GM23248 (cell line): ENCODE measurements around the gene HEG1. TPM values are rescaled to one million over a fixed set of nuclear protein-coding genes. Genes with fewer than 3 reads are reported as not detected.

Experiments used
- DNase-seq: peaks from one replicate; pipeline ENCODE4 v3.0.0-alpha.2; 2015
- H2AFZ ChIP-seq: fragments of 200-600 bp; sonication (generic); 2 replicates; pipeline ENCODE4 v1.6.1; 2016; ENCODE audit warnings: antibody characterized with exemption
- H3F3A ChIP-seq: fragments of 200-600 bp; sonication (generic); 2 replicates; pipeline ENCODE4 v1.6.1; 2016; ENCODE audit warnings: mild to moderate bottlenecking, antibody characterized with exemption, mixed run types; ENCODE audit not compliant: insufficient read depth
- H3K27ac ChIP-seq: fragments of 200-600 bp; sonication (generic); 2 replicates; pipeline ENCODE4 v1.5.1; 2016; ENCODE audit warnings: mild to moderate bottlenecking
- H3K27me3 ChIP-seq: fragments of 200-600 bp; sonication (generic); replicated peaks from 2 replicates; pipeline ENCODE4 v1.6.1; 2016; ENCODE audit warnings: mild to moderate bottlenecking; ENCODE audit not compliant: insufficient read depth
- H3K36me3 ChIP-seq: fragments of 200-600 bp; sonication (generic); 2 replicates; pipeline ENCODE4 v1.6.1; 2016; ENCODE audit warnings: low read depth, mild to moderate bottlenecking
- H3K4me1 ChIP-seq: fragments of 200-600 bp; sonication (generic); 2 replicates; pipeline ENCODE4 v1.6.1; 2016; ENCODE audit warnings: mild to moderate bottlenecking; ENCODE audit not compliant: insufficient read depth
- H3K4me2 ChIP-seq: fragments of 200-600 bp; sonication (generic); one replicate; pipeline ENCODE4 v1.6.1; 2016; ENCODE audit warnings: mild to moderate bottlenecking; ENCODE audit not compliant: unreplicated experiment
- H3K4me3 ChIP-seq: fragments of 200-600 bp; sonication (generic); 2 replicates; pipeline ENCODE4 v1.5.1; 2016; ENCODE audit warnings: mild to moderate bottlenecking
- H3K79me2 ChIP-seq: fragments of 200-600 bp; sonication (generic); 2 replicates; pipeline ENCODE4 v1.6.1; 2016; ENCODE audit warnings: mild to moderate bottlenecking; ENCODE audit not compliant: insufficient read depth
- H3K9ac ChIP-seq: fragments of 200-600 bp; sonication (generic); 2 replicates; pipeline ENCODE4 v1.6.1; 2016; ENCODE audit warnings: mild to moderate bottlenecking
- H3K9me2 ChIP-seq: fragments of 200-600 bp; sonication (generic); 2 replicates; pipeline ENCODE4 v1.6.1; 2016; ENCODE audit warnings: mixed run types, mild to moderate bottlenecking, moderate library complexity; ENCODE audit not compliant: insufficient read depth
- H3K9me3 ChIP-seq: fragments of 200-600 bp; sonication (generic); one replicate; pipeline ENCODE4 v1.6.1; 2017; ENCODE audit warnings: low read depth
- H4K20me1 ChIP-seq: fragments of 200-600 bp; sonication (generic); 2 replicates; pipeline ENCODE4 v1.6.0; 2016; ENCODE audit not compliant: insufficient read depth
- EZH2 ChIP-seq: fragments of 200-600 bp; sonication (generic); IDR thresholded peaks from 2 replicates; pipeline ENCODE4 v1.6.1; 2018; ENCODE audit warnings: antibody characterized with exemption, mild to moderate bottlenecking; ENCODE audit not compliant: insufficient read depth, poor library complexity, severe bottlenecking
- EZH2phosphoT487 ChIP-seq: fragments of 200-600 bp; sonication (generic); IDR thresholded peaks from 2 replicates; pipeline ENCODE4 v1.6.1; 2018; ENCODE audit warnings: antibody characterized with exemption, moderate library complexity, mild to moderate bottlenecking, low read depth; ENCODE audit not compliant: insufficient read depth
- WGBS, 2 experiments: methylation state at CpG; one replicate each; pipeline ENCODE4 v1.1.6; 2015 to 2017; ENCODE audit warnings: low lambda C conversion rate in 2 of 2, low coverage in 1 of 2; ENCODE audit errors: missing lambda C conversion rate in 2 of 2; 5-methylcytosine and 5-hydroxymethylcytosine counted together
- in situ Hi-C: fragments of 300-500 bp; cut with MboI; formaldehyde crosslinking; loops from 2 replicates; pipeline ENCODE4 v1.15.0; 2020
- polyA plus RNA-seq: library from polyadenylated mRNA; unstranded; fragments of >200 nt; fragmentation: Nextera tagmentation; extraction: Ambion mirVana; gene quantifications from 2 replicates; pipeline ENCODE4 v1.2.1, GENCODE V29; 2016
- total RNA-seq: library from RNA; depleted of rRNA; stranded (reverse); fragments of >200 nt; shearing (Covaris generic); gene quantifications from 2 replicates; pipeline ENCODE4 v1.2.3, GENCODE V29; 2014

Gene HEG1
- total and polyA plus RNA-seq, 2 experiments from 2014 or later: 32.1 to 116 TPM

- peaks cover 100% of the 10 kb centered on the region for H3K79me2 ChIP-seq
- no peaks in the 10 kb centered on the region for H3K9me3 ChIP-seq
- no peak overlapping the region for H3K27ac ChIP-seq
- H4K20me1 ChIP-seq: peaks cover 29% of the 10 kb centered on the region; the same call in 1 of the 2 replicates
- peaks cover 81% of the 10 kb centered on the region for H3F3A ChIP-seq
- TF ChIP-seq EZH2 (no peak), EZH2phosphoT487 (no peak)
- peaks cover 86% of the 10 kb centered on the region for H3K36me3 ChIP-seq
- no peak overlapping the region for H3K4me2 ChIP-seq
- DNase-seq: no peak
- H3K9me2 ChIP-seq: no peaks in the 10 kb centered on the region
- H3K27me3 ChIP-seq: no peaks in the 10 kb centered on the region
- H3K9ac ChIP-seq: no peak overlapping the region
- H3K4me3 ChIP-seq: no peak overlapping the region
- H2AFZ ChIP-seq: no peak overlapping the region
- in situ Hi-C loops: no loop called here
- peaks cover 22% of the 10 kb centered on the region for H3K4me1 ChIP-seq
- whole genome bisulfite sequencing, 2 experiments: 91 to 93% methylated on average over 2 of the region's 2 CpGs
These were observed 33.6 kb downstream of the HEG1 start for GRCh38 chr3:125022206-125022605.

- in situ Hi-C loops: no loop called here
- Histone ChIP-seq H3K9ac (no peak overlapping the region), H3K4me3 (no peak overlapping the region), H3F3A (peaks cover 60% of the 10 kb centered on the region), H3K36me3 (peaks cover 85% of the 10 kb centered on the region), H3K27me3 (no peaks in the 10 kb centered on the region), H3K4me2 (no peak overlapping the region), H3K79me2 (peaks cover 100% of the 10 kb centered on the region), H3K9me3 (no peaks in the 10 kb centered on the region), H3K27ac (no peak overlapping the region), H3K4me1 (peaks cover 9% of the 10 kb centered on the region; the same call in 1 of the 2 replicates), H2AFZ (no peak overlapping the region), H3K9me2 (no peaks in the 10 kb centered on the region), H4K20me1 (peaks cover 15% of the 10 kb centered on the region; the same call in 1 of the 2 replicates)
- DNase-seq: no peak
- TF ChIP-seq EZH2 (no peak), EZH2phosphoT487 (no peak)
- 87% methylated on average over 3 of the region's 3 CpGs for WGBS, 2 experiments
These were observed 36.5 kb downstream of the HEG1 start for GRCh38 chr3:125019271-125019670.

- Histone ChIP-seq H3K79me2 (peaks cover 99% of the 10 kb centered on the region), H3K9ac (no peak overlapping the region), H4K20me1 (peaks cover 14% of the 10 kb centered on the region; the same call in 1 of the 2 replicates), H3K27me3 (no peaks in the 10 kb centered on the region), H3K36me3 (peaks cover 90% of the 10 kb centered on the region), H3K4me2 (no peak overlapping the region), H3F3A (peaks cover 65% of the 10 kb centered on the region), H2AFZ (no peak overlapping the region), H3K9me3 (no peaks in the 10 kb centered on the region), H3K27ac (no peak overlapping the region), H3K9me2 (no peaks in the 10 kb centered on the region), H3K4me1 (0 out of 2 replicates have a peak, but pooled peaks cover 4% of the 10 kb centered on the region), H3K4me3 (no peak overlapping the region)
- no peak for TF ChIP-seq EZH2phosphoT487
- no peak for TF ChIP-seq EZH2
- in situ Hi-C loops: no loop called here
- no peak for DNase-seq
- WGBS, 2 experiments: 55 to 63% methylated on average over 2 of the region's 2 CpGs
These were observed 38.4 kb downstream of the HEG1 start for GRCh38 chr3:125017406-125017805.

GRCh38 chr3:125014570-125015179 is 41.1 kb downstream of the HEG1 start:
- no peaks in the 10 kb centered on the region for H3K9me3 ChIP-seq
- no peak overlapping the region for H3K27ac ChIP-seq
- H4K20me1 ChIP-seq: peaks cover 5% of the 10 kb centered on the region; the same call in 1 of the 2 replicates
- no peak for TF ChIP-seq EZH2phosphoT487
- TF ChIP-seq EZH2: no peak
- H3K79me2 ChIP-seq: peaks cover 99% of the 10 kb centered on the region
- no peaks in the 10 kb centered on the region for H3K9me2 ChIP-seq
- no peak for DNase-seq
- H3K4me2 ChIP-seq: no peak overlapping the region
- H3K9ac ChIP-seq: no peak overlapping the region
- H3K36me3 ChIP-seq: peaks cover 97% of the 10 kb centered on the region
- H3F3A ChIP-seq: peaks cover 65% of the 10 kb centered on the region
- H3K4me3 ChIP-seq: no peak overlapping the region
- H3K4me1 ChIP-seq: no peaks in the 10 kb centered on the region
- 92 to 95% methylated on average over 16 to 19 of the region's 19 CpGs for WGBS, 2 experiments
- in situ Hi-C loops: no loop called here
- H3K27me3 ChIP-seq: no peaks in the 10 kb centered on the region
- no peak overlapping the region for H2AFZ ChIP-seq
